ENCODE results near the gene KATNAL1. TPM values are rescaled to one million over a fixed set of nuclear protein-coding genes. Genes with fewer than 3 reads are reported as not detected.

The KATNAL1 gene
- total and polyA plus RNA-seq, 12 donors, result 1.5 to 17.9 (median 9.4) TPM

DNA sequence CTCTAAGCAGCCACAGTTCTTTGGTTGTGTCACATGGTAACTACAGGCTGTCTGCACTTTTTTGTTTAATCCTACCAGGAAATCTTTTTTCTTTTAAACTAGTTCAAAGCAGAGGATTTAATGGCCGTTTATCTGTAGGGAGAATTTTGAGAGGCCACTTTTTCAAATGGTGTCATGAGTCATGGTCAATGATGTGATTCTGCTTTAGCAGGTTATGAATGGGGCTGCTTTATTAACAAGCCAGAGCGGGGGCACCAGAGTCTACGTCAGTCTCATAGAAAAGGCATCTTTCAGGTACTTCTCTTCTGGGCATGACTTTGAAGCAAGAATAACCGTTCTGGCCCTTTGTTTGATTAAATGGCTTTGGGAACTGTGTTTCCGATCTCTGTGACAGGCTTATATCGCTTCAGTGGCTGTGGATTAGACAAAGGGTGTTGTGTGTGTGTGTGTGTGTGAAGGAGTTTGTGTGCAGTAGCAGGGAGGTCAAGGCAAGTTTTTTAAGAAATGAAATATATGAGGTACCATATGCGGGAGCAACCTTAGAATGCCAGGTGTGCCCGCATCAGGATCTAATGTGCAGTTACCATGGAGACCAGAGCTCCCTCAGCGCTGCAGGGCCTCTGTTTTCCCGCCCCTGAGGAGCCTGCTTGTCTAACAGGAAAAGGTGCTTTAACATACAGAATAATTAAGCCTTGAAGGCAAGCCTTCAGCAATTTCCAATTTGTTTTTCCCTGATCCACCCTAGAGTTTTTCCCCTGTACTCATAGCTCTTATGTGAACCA, 120.5 kb downstream of the KATNAL1 start:
- Histone ChIP-seq H3K9me3 (replicated peaks in 1 of 3) (no peaks in the 10 kb centered on the region), H3K27me3 (no peaks in the 10 kb centered on the region), H3K4me1 (replicated peaks in 1 of 2) (no peaks in the 10 kb centered on the region), H3K4me3 (no peak overlapping the region), H3K27ac (no peak overlapping the region), H3K36me3 (replicated peaks in 1 of 2) (no peaks in the 10 kb centered on the region)
- 58 to 62% (median 60%) methylated on average over 10 of the region's 10 CpGs for WGBS, 4 donors
- DNase-seq, result no peak
- TF ChIP-seq, protein P1, sequence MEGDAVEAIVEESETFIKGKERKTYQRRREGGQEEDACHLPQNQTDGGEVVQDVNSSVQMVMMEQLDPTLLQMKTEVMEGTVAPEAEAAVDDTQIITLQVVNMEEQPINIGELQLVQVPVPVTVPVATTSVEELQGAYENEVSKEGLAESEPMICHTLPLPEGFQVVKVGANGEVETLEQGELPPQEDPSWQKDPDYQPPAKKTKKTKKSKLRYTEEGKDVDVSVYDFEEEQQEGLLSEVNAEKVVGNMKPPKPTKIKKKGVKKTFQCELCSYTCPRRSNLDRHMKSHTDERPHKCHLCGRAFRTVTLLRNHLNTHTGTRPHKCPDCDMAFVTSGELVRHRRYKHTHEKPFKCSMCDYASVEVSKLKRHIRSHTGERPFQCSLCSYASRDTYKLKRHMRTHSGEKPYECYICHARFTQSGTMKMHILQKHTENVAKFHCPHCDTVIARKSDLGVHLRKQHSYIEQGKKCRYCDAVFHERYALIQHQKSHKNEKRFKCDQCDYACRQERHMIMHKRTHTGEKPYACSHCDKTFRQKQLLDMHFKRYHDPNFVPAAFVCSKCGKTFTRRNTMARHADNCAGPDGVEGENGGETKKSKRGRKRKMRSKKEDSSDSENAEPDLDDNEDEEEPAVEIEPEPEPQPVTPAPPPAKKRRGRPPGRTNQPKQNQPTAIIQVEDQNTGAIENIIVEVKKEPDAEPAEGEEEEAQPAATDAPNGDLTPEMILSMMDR (IDR thresholded peaks at IDR 0.05), result no peak
- no peak for TF ChIP-seq POLR2A (IDR thresholded peaks at IDR 0.05)
- intact Hi-C loops (cut with DNase I), result no loop called here

DNA sequence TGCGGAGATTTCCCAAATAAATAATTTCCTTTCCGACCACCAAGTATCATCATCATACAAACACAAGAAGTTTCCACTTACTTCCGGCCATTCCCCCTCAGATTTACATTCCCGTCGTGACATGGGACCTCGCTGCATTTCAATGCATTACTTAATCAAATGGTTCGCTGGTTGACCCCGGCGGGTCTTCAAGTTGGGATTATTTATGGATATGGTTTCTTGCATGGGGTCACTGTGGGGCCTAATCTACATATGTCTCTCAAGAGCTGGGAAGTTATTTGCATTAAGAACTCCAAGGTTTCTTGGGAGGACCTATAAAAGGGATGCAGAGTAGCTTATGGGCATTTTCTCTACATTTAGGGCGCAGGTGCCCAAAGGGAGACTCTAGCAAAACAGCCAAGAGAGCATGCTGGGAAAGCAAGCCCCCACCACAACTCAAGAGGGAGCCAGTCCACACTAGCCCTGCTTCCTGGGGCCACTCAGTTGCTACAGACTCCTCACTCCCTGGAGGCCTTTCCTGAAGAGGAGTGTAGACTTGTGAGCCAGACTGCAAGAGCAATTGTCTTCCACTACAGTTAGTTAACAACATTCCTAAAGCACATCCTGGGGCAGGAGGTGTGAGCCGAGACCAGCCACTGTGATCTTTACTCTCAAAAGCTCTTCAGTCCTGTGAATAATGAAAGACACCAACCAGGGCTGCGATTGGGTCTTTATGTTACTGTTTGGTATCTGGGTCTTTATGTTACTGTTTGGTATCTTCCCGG, 125.3 kb downstream of the KATNAL1 start:
- no peaks in the 10 kb centered on the region for H3K9me3 ChIP-seq (replicated peaks in 1 of 3)
- TF ChIP-seq, protein P1 (IDR thresholded peaks at IDR 0.05), result no peak
- TF ChIP-seq POLR2A (IDR thresholded peaks at IDR 0.05), result no peak

GRCh38 chr13:30179597-30180276, 127.6 kb downstream of the KATNAL1 start:
- TF ChIP-seq, protein P1 (IDR thresholded peaks at IDR 0.05), result no peak
- TF ChIP-seq POLR2A (IDR thresholded peaks at IDR 0.05), result no peak
- WGBS, 4 donors, result 42 to 71% (median 66%) methylated on average over 2 of the region's 2 CpGs
- Histone ChIP-seq H3K4me1 (replicated peaks in 1 of 2) (no peaks in the 10 kb centered on the region), H3K9me3 (replicated peaks in 1 of 3) (no peaks in the 10 kb centered on the region), H3K27me3 (no peaks in the 10 kb centered on the region), H3K36me3 (replicated peaks in 1 of 2) (no peaks in the 10 kb centered on the region), H3K27ac (no peak overlapping the region), H3K4me3 (no peak overlapping the region)
- intact Hi-C loops (cut with DNase I), result no loop called here
- DNase-seq, result no peak

More for the DNA sequence above, 125.3 kb downstream of the KATNAL1 start:
- Histone ChIP-seq H3K27ac (no peak overlapping the region), H3K4me1 (replicated peaks in 1 of 2) (no peaks in the 10 kb centered on the region), H3K36me3 (replicated peaks in 1 of 2) (no peaks in the 10 kb centered on the region), H3K4me3 (no peak overlapping the region), H3K27me3 (no peaks in the 10 kb centered on the region)
- DNase-seq, result no peak
- WGBS, 4 donors, result 79 to 84% (median 82%) methylated on average over 13 of the region's 13 CpGs
- intact Hi-C loops (cut with DNase I), result no loop called here

- no peak overlapping the region for H3K27ac ChIP-seq
- H3K9me3 ChIP-seq (replicated peaks in 1 of 3), result no peaks in the 10 kb centered on the region
- intact Hi-C loops (cut with DNase I), result no loop called here
- WGBS, 4 donors, result 88 to 95% (median 93%) methylated on average over 3 to 5 of the region's 5 CpGs
- no peak for TF ChIP-seq POLR2A (IDR thresholded peaks at IDR 0.05)
- TF ChIP-seq, protein P1 (IDR thresholded peaks at IDR 0.05), result no peak
- no peaks in the 10 kb centered on the region for H3K4me1 ChIP-seq (replicated peaks in 1 of 2)
- H3K36me3 ChIP-seq (replicated peaks in 1 of 2), result no peaks in the 10 kb centered on the region
- H3K27me3 ChIP-seq, result no peaks in the 10 kb centered on the region
- no peak overlapping the region for H3K4me3 ChIP-seq
- no peak for DNase-seq
Observed at GRCh38 chr13:30178976-30179375, 128.4 kb downstream of the KATNAL1 start.
